NB4 (cell line): ENCODE measurements around the gene ATP6V1G1.

Experiments
- CTCF ChIP-seq: IDR thresholded peaks from one replicate; pipeline ENCODE4 v1.5.1; 2012; ENCODE audit warnings: low read depth, low read length
- MAX ChIP-seq: IDR thresholded peaks from 2 replicates; pipeline ENCODE4 v1.6.1; 2011; ENCODE audit warnings: low read depth, low read length
- MYC ChIP-seq: IDR thresholded peaks from 2 replicates; pipeline ENCODE4 v1.6.1; 2011; ENCODE audit warnings: low read depth, low read length
- POLR2A ChIP-seq: IDR thresholded peaks from 2 replicates; pipeline ENCODE4 v1.6.1; 2011; ENCODE audit warnings: mild to moderate bottlenecking; ENCODE audit not compliant: insufficient read length; ENCODE audit errors: extremely low read depth

- TF ChIP-seq CTCF = no peak
- no peak for TF ChIP-seq POLR2A
- no peak for TF ChIP-seq MAX
- no peak for TF ChIP-seq MYC
Measured at GRCh38 chr9:114590328-114590727, 2.8 kb downstream of the ATP6V1G1 start.
